Measurements from ENCODE around the gene ADAMTS3.

DNA sequence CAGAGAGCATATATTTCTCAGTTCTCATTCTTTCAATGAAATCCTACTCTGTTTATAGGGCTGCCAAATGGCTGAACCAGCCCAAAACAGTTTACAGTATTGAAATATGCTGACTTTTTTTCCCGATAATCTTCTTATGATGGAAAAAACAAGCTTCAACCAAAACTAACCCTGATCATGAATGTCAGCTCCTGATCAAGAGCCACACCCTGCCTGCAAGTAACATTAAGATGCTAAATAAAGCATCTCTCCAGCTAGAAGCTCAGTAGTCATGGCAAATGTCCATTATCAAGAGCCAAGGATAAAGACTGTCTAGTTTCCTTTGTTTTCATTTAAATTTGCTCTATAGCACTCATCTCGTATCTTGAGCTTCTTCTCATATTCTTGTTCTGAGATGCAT lies 136.0 kb downstream of the ADAMTS3 start:
- TF ChIP-seq POLR2A (IDR thresholded peaks at IDR 0.05), result no peak
- TF ChIP-seq, protein P1, sequence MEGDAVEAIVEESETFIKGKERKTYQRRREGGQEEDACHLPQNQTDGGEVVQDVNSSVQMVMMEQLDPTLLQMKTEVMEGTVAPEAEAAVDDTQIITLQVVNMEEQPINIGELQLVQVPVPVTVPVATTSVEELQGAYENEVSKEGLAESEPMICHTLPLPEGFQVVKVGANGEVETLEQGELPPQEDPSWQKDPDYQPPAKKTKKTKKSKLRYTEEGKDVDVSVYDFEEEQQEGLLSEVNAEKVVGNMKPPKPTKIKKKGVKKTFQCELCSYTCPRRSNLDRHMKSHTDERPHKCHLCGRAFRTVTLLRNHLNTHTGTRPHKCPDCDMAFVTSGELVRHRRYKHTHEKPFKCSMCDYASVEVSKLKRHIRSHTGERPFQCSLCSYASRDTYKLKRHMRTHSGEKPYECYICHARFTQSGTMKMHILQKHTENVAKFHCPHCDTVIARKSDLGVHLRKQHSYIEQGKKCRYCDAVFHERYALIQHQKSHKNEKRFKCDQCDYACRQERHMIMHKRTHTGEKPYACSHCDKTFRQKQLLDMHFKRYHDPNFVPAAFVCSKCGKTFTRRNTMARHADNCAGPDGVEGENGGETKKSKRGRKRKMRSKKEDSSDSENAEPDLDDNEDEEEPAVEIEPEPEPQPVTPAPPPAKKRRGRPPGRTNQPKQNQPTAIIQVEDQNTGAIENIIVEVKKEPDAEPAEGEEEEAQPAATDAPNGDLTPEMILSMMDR (IDR thresholded peaks at IDR 0.05), result no peak
